ENCODE data around the gene GPC6.

GPC6 gene

GRCh38 chr13:93377196-93377595, 150.6 kb downstream of the GPC6 start:
- H3K4me3 ChIP-seq (ENCODE audit: low read length) = no peak overlapping the region
- no peak for TF ChIP-seq ZNF274 (IDR thresholded peaks at IDR 0.05; ENCODE audit: low read depth, low read length)

DNA sequence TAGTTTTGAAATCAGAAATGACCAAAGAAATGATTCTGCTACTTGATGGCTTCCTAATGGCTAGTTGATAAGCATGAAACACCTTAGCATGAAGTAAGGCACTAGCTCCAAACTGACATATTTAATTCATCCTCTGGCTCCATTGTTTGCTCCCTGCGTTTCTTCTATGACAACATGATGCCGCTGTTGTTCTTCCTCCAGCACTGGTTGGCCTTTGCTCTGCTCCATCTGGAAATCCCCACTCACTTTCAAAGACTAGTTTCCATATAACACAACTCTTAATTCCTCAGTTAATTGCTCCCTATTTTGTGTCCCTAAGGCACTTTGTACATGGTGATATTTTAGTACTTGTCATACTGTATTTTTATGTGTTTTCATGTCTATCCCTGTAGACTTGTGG, 151.6 kb downstream of the GPC6 start:
- TF ChIP-seq ZNF274 (IDR thresholded peaks at IDR 0.05; ENCODE audit: low read depth, low read length) = no peak
- no peak overlapping the region for H3K4me3 ChIP-seq (ENCODE audit: low read length)

GRCh38 chr13:93386116-93386515, 159.5 kb downstream of the GPC6 start:
- no peak overlapping the region for H3K4me3 ChIP-seq (ENCODE audit: low read length)
- TF ChIP-seq ZNF274 (IDR thresholded peaks at IDR 0.05; ENCODE audit: low read depth, low read length) = no peak

- H3K4me3 ChIP-seq (ENCODE audit: low read length) = no peak overlapping the region
- no peak for TF ChIP-seq ZNF274 (IDR thresholded peaks at IDR 0.05; ENCODE audit: low read depth, low read length)
Measured at GRCh38 chr13:93388701-93389100, 162.1 kb downstream of the GPC6 start.

- no peak overlapping the region for H3K4me3 ChIP-seq (ENCODE audit: low read length)
- no peak for TF ChIP-seq ZNF274 (IDR thresholded peaks at IDR 0.05; ENCODE audit: low read depth, low read length)
Measured at GRCh38 chr13:93397619-93398018, 171.0 kb downstream of the GPC6 start.

DNA sequence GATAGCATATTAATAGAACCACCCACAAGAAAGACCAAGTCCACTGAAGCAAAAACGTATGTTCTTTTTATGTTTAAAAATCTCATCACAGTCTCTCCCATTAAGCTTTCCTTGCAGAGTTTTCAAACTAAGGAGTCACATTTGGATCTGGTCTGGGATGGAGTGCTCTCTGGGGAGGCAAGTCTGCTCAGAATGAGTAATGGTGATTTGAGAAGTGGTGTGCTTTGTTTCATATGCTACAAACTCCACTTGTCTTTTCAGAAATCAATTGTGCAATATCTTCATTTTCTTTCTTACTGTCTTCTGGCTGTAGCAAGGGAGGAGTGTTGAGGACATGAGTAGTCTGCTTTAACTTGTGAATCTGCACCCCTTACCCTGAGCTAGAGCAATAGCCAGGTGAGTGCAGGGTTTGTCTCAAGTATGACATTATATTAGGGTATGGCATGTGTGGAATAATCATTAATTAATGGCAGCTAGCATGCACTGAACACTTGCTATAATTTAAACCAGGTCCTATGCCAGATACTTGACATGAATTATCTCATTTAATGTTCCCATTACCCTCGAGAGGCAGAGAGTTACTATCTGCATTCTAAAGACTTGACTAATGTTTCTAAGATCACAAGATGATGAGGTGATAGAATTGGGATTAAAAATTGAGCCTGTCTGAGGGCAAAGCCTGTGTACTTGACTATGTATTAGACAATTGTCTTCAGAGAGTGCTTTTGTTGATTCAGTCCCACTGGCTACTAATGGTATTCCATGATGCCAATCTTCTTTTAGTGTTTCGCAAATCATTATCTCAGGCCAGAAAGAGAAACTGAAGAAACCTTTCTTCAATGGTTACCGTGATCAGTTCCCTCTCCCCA, 171.8 kb downstream of the GPC6 start:
- H3K4me3 ChIP-seq (ENCODE audit: low read length) = no peak overlapping the region
- no peak for TF ChIP-seq ZNF274 (IDR thresholded peaks at IDR 0.05; ENCODE audit: low read depth, low read length)

DNA sequence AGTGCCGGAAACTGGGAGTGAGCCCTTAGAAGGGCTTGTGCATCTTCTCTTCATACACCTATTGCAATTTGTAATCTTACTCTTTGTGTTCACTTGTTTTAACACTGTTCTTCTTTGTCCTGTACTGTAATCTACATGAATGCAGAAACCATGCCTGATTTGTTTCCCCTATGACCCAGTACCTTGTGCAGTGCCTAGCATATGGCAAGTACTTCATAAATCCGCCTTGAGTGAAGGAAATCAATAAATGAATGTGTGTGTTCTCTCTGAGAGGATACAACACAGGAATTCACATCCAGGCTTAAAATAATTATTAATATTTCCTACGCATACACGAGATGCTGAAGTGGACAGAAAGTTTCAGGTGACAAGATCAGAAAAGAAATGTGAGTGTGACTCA, 172.6 kb downstream of the GPC6 start:
- no peak overlapping the region for H3K4me3 ChIP-seq (ENCODE audit: low read length)
- TF ChIP-seq ZNF274 (IDR thresholded peaks at IDR 0.05; ENCODE audit: low read depth, low read length) = no peak

GRCh38 chr13:93406136-93406535, 179.5 kb downstream of the GPC6 start:
- no peak overlapping the region for H3K4me3 ChIP-seq (ENCODE audit: low read length)
- TF ChIP-seq ZNF274 (IDR thresholded peaks at IDR 0.05; ENCODE audit: low read depth, low read length) = no peak

GRCh38 chr13:93407551-93407950, 180.9 kb downstream of the GPC6 start:
- TF ChIP-seq ZNF274 (IDR thresholded peaks at IDR 0.05; ENCODE audit: low read depth, low read length) = no peak
- H3K4me3 ChIP-seq (ENCODE audit: low read length) = no peak overlapping the region

GRCh38 chr13:93409001-93409400, 182.4 kb downstream of the GPC6 start:
- H3K4me3 ChIP-seq (ENCODE audit: low read length) = no peak overlapping the region
- no peak for TF ChIP-seq ZNF274 (IDR thresholded peaks at IDR 0.05; ENCODE audit: low read depth, low read length)

DNA sequence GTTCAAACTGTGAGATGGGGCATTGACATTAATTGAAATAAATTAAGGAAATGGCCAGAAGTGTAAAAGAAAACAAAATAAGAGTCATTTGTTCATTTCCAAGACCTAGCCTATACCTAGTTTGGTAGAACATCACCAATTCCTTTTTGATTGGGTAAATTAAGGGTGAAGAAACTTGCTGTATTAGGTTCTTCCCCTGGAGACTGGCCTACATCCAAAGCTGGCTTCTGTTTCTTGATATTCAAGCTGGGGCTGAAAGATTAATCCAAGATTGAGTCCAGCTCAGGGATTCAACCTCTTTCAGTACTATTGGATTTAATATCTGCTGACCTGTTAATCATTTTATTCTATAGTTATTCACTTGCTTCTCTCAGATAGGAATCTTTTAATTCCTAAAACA, 183.2 kb downstream of the GPC6 start:
- TF ChIP-seq ZNF274 (IDR thresholded peaks at IDR 0.05; ENCODE audit: low read depth, low read length) = no peak

GRCh38 chr13:93411186-93411680, 184.6 kb downstream of the GPC6 start:
- no peak overlapping the region for H3K4me3 ChIP-seq (ENCODE audit: low read length)
- TF ChIP-seq ZNF274 (IDR thresholded peaks at IDR 0.05; ENCODE audit: low read depth, low read length) = no peak

More for the DNA sequence above, 183.2 kb downstream of the GPC6 start:
- H3K4me3 ChIP-seq (ENCODE audit: low read length) = no peak overlapping the region

DNA sequence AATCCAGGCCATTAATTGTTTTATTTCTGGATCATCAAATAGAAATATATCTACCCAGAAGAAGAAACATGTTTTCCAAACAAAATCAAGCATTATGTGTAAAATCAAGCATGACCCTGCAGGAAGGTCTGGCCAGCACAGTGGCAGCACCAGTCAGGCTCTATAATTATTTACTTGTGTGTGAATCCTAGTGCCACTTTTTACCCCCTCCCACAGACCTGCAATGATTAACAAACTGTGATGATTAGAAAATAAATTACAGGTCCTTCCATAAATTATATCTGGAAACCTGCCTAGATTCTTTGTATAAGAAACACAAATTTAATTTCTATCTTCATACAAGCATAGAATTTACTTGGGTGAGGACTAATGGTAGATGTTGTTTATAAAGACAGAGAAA, 186.1 kb downstream of the GPC6 start:
- no peak for TF ChIP-seq ZNF274 (IDR thresholded peaks at IDR 0.05; ENCODE audit: low read depth, low read length)
- H3K4me3 ChIP-seq (ENCODE audit: low read length) = no peak overlapping the region

DNA sequence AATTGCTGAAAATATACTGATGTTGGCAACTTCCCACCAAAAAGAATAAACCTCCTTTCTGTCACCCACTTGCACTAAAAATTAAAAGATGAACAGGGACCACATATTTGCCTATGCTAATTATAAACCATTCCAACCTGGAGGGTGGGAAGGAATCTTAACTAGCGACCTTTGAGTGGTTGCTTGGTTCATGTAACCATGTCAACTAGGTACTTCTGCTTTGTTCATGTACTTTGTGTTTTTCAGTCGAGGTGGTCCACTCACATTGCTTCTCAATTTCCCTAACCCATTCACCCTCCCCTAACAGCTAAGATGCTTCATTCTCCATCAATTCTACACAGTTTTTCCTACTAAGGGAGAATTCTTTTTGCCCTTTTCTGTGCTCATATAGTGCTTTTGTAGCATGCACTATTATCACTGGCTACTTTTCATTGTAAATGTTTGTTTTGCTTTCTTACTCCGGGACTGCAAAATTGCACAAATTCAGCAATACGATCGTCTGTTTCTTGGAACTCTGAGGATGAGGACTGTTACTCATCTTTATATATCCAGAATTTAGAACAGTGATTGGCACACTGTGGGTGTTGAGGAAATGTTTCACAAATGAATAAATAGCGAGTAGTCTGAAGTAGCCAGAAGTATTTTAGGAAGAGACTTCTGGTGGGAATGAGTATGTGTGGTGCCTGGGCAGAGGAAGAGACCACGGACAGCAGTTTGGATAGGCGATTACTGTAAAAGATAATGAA, 187.5 kb downstream of the GPC6 start:
- no peak for TF ChIP-seq ZNF274 (IDR thresholded peaks at IDR 0.05; ENCODE audit: low read depth, low read length)
- no peak overlapping the region for H3K4me3 ChIP-seq (ENCODE audit: low read length)

Measured in GM08714 (cell line).